ENCODE measurements around the gene HVCN1.
"Not testable (repeated sequence)": the region's sequence is repeated elsewhere in the genome, so short reads cannot be mapped to it uniquely, and the experiment has no call there.

HVCN1 gene

GRCh38 chr12:110688446-110689280 is at the start of gene HVCN1:
Gene HVCN1 (minus strand): TSS chr12:110689115. CDS start chr12:110683245, 5,870 bp downstream.
- DNase-seq: peak in 23 of 51 donors; percentile 8 to 57 (median 27)

GRCh38 chr12:110737532-110737931 is 48.6 kb upstream of the HVCN1 start:
- no peak for DNase-seq

GRCh38 chr12:110737016-110737415 is 48.1 kb upstream of the HVCN1 start:
- DNase-seq: not testable (repeated sequence)

GRCh38 chr12:110733900-110734299 is 45.0 kb upstream of the HVCN1 start:
- no peak for DNase-seq

- DNase-seq: peak in 1 of 51 donors; percentile 3
Observed at GRCh38 chr12:110733089-110733715, 44.3 kb upstream of the HVCN1 start.

GRCh38 chr12:110732572-110732971 is 43.7 kb upstream of the HVCN1 start:
- DNase-seq: no peak

GRCh38 chr12:110731479-110731878 is 42.6 kb upstream of the HVCN1 start:
- DNase-seq: no peak

- no peak for DNase-seq
Observed at GRCh38 chr12:110728628-110729027, 39.7 kb upstream of the HVCN1 start.

GRCh38 chr12:110726708-110727369 is 37.9 kb upstream of the HVCN1 start:
- no peak for DNase-seq

GRCh38 chr12:110726028-110726427 is 37.1 kb upstream of the HVCN1 start:
- DNase-seq: no peak

GRCh38 chr12:110725267-110725666 is 36.4 kb upstream of the HVCN1 start:
- no peak for DNase-seq

- not testable (repeated sequence) for DNase-seq
Observed at GRCh38 chr12:110722892-110723291, 34.0 kb upstream of the HVCN1 start.

- no peak for DNase-seq
Observed at GRCh38 chr12:110721570-110721969, 32.7 kb upstream of the HVCN1 start.

GRCh38 chr12:110720516-110720915 is 31.6 kb upstream of the HVCN1 start:
- no peak for DNase-seq

- no peak for DNase-seq
Observed at GRCh38 chr12:110718222-110718908, 29.4 kb upstream of the HVCN1 start.

GRCh38 chr12:110717037-110717436 is 28.1 kb upstream of the HVCN1 start:
- DNase-seq: no peak

- DNase-seq: no peak
Observed at GRCh38 chr12:110708917-110709316, 20.0 kb upstream of the HVCN1 start.

- no peak for DNase-seq
Observed at GRCh38 chr12:110705309-110705708, 16.4 kb upstream of the HVCN1 start.

- no peak for DNase-seq
Observed at GRCh38 chr12:110704750-110705149, 15.8 kb upstream of the HVCN1 start.

GRCh38 chr12:110704231-110704630 is 15.3 kb upstream of the HVCN1 start:
- no peak for DNase-seq

- no peak for DNase-seq
Observed at GRCh38 chr12:110702081-110702480, 13.2 kb upstream of the HVCN1 start.
